Prostate gland (tissue), 2 donors: ENCODE results near the gene CARD6. TPM values are rescaled to one million over a fixed set of nuclear protein-coding genes. Genes with fewer than 3 reads are reported as not detected.
A peak's percentile ranks its signal among the peaks of the same experiment; 100 is the strongest.

Experiments used
- DNase-seq: peaks from one replicate; pipeline ENCODE4 v3.0.0-alpha.2; 2019; ENCODE audit warnings: low spot score
- H3K27ac ChIP-seq, 2 donors: fragments of 200-600 bp; sonication (generic); 2 replicates each; pipeline ENCODE4 v1.5.1; 2017 to 2019
- H3K27me3 ChIP-seq: fragments of 200-600 bp; sonication (generic); replicated peaks from 2 replicates; pipeline ENCODE4 v1.5.1; 2019; ENCODE audit not compliant: insufficient read depth
- H3K36me3 ChIP-seq, 2 donors: fragments of 200-600 bp; sonication (generic); 1 replicate in 1 of 2; 2 replicates in 1 of 2; pipeline versions ENCODE4 v1.5.1 to v1.8.1; 2017 to 2019
- H3K4me1 ChIP-seq: fragments of 200-600 bp; sonication (generic); replicated peaks from 2 replicates; pipeline ENCODE4 v1.5.1; 2019
- H3K4me3 ChIP-seq, 2 donors: fragments of 200-600 bp; sonication (generic); 2 replicates each; pipeline ENCODE4 v1.5.1; 2017 to 2019
- H3K9me3 ChIP-seq: fragments of 200-600 bp; sonication (generic); 2 replicates; pipeline ENCODE4 v1.5.1; 2017
- CTCF ChIP-seq, 4 experiments: fragments of 200-600 bp in 2 of 4; fragments of 450-650 bp in 2 of 4; sonication (generic) in 2 of 4; IDR thresholded peaks; 1 replicate in 3 of 4; 2 replicates in 1 of 4; pipeline ENCODE4 v1.5.1; 2016 to 2019; ENCODE audit warnings: antibody characterized with exemption in 4 of 4, mild to moderate bottlenecking in 2 of 4, moderate library complexity in 2 of 4
- POLR2A ChIP-seq: fragments of 450-650 bp; IDR thresholded peaks from one replicate; pipeline ENCODE4 v1.6.1; 2016; ENCODE audit warnings: antibody characterized with exemption, mild to moderate bottlenecking
- POLR2AphosphoS5 ChIP-seq: sonication (generic); formaldehyde crosslinking; IDR thresholded peaks from one replicate; pipeline ENCODE4 v1.6.1; 2017; ENCODE audit warnings: antibody characterized with exemption
- WGBS: methylation state at CpG from one replicate; pipeline ENCODE4 v1.1.5; 2018; 5-methylcytosine and 5-hydroxymethylcytosine counted together
- intact Hi-C: fragments of 100-400 bp; cut with DNase I; formaldehyde crosslinking; loops from one replicate; pipeline ENCODE4 v1.14.2; 2022
- total RNA-seq, 2 donors: library from RNA; depleted of rRNA; stranded (reverse); fragments of >200 nt; gene quantifications; one replicate each; pipeline ENCODE4 v1.1.0, GENCODE V29; 2016

Gene CARD6
- total RNA-seq, 2 donors from 2014 or later = 1.3 to 5.4 TPM

- peak overlapping the region; percentile 94 to 97 for H3K27ac ChIP-seq
- WGBS = under 1% methylated on average over 31 of the region's 56 CpGs
- no peaks in the 10 kb centered on the region for H3K27me3 ChIP-seq
- peaks cover 8% of the 10 kb centered on the region for H3K4me1 ChIP-seq
- H3K4me3 ChIP-seq = peak overlapping the region; percentile 87 to 89
- peak; percentile 51 for DNase-seq
- H3K9me3 ChIP-seq = no peaks in the 10 kb centered on the region
- TF ChIP-seq CTCF (IDR thresholded peaks at IDR 0.05) (no peak), POLR2AphosphoS5 (no peak), POLR2A (no peak)
- H3K36me3 ChIP-seq = no peaks in the 10 kb centered on the region
- intact Hi-C loops = loop anchor here (1.0 kb wide), 1 partner anchor 41 kb away; no protein-coding TSS in a partner anchor
These were observed 43.7 kb upstream of the CARD6 start for GRCh38 chr5:40797273-40798011.

- no peaks in the 10 kb centered on the region for H3K36me3 ChIP-seq
- DNase-seq = peak; percentile 87
- peak within 1 kb of the TSS; percentile 94 to 97 for H3K27ac ChIP-seq
- H3K4me1 ChIP-seq = peaks cover 8% of the 10 kb centered on the region
- no peaks in the 10 kb centered on the region for H3K27me3 ChIP-seq
- peak within 1 kb of the TSS; percentile 87 to 89 for H3K4me3 ChIP-seq
- under 1% methylated on average over 63 of the region's 70 CpGs for WGBS
- H3K9me3 ChIP-seq = no peaks in the 10 kb centered on the region
- intact Hi-C loops = no loop called here
- TF ChIP-seq CTCF (IDR thresholded peaks at IDR 0.05) (peak; percentile 69 to 82 (median 76)), POLR2A (peak; percentile 44), POLR2AphosphoS5 (peak; percentile 18)
These were observed 43.0 kb upstream of the CARD6 start, which contains the start of gene PRKAA1 for GRCh38 chr5:40798012-40798800. PRKAA1 (minus strand) TSS chr5:40798374; CDS start chr5:40798189, 185 bp downstream.

- Histone ChIP-seq H3K27me3 (no peaks in the 10 kb centered on the region), H3K4me1 (peaks cover 8% of the 10 kb centered on the region), H3K27ac (peak overlapping the region; percentile 94 to 97), H3K36me3 (no peaks in the 10 kb centered on the region), H3K4me3 (peak overlapping the region; percentile 87 to 89), H3K9me3 (no peaks in the 10 kb centered on the region)
- TF ChIP-seq CTCF (IDR thresholded peaks at IDR 0.05) = peak in 1 of 4 experiments; percentile 2
- no peak for TF ChIP-seq POLR2AphosphoS5
- under 1% methylated on average over 7 of the region's 7 CpGs for WGBS
- intact Hi-C loops = no loop called here
- DNase-seq = no peak
These were observed 42.4 kb upstream of the CARD6 start for GRCh38 chr5:40798801-40799210.

GRCh38 chr5:40799258-40799657, 41.9 kb upstream of the CARD6 start:
- TF ChIP-seq POLR2AphosphoS5 (no peak), CTCF (IDR thresholded peaks at IDR 0.05) (no peak), POLR2A (no peak)
- peaks cover 8% of the 10 kb centered on the region for H3K4me1 ChIP-seq
- no peak overlapping the region for H3K4me3 ChIP-seq
- no peaks in the 10 kb centered on the region for H3K27me3 ChIP-seq
- no peaks in the 10 kb centered on the region for H3K9me3 ChIP-seq
- intact Hi-C loops = no loop called here
- WGBS = 44% methylated on average over 1 of the region's 1 CpG
- H3K27ac ChIP-seq = peak overlapping the region; percentile 94 to 97
- no peak for DNase-seq
- no peaks in the 10 kb centered on the region for H3K36me3 ChIP-seq
